Astrocyte (in vitro differentiated cells and primary cell): Measurements from ENCODE around the gene RALGDS. TPM values are rescaled to one million over a fixed set of nuclear protein-coding genes. Genes with fewer than 3 reads are reported as not detected.

Source experiments
- DNase-seq: peaks from one replicate; pipeline ENCODE4 v3.0.0-alpha.2; 2010; ENCODE audit warnings: low read depth
- FAIRE-seq: peaks from 2 replicates; lab custom pipeline; 2011; peaks lifted over from hg19 to GRCh38; lab: Jason Lieb, UNC
- H2AFZ ChIP-seq: 2 replicates; pipeline ENCODE4 v1.6.0; 2012; ENCODE audit warnings: low read depth, low read length, inconsistent platforms
- H3K27ac ChIP-seq: 2 replicates; pipeline ENCODE4 v1.5.1; 2011; ENCODE audit warnings: low read depth, low read length, inconsistent platforms
- H3K27me3 ChIP-seq: 2 replicates; pipeline ENCODE4 v1.6.0; 2011; ENCODE audit warnings: low read length, inconsistent platforms; ENCODE audit not compliant: insufficient read depth
- H3K36me3 ChIP-seq: 2 replicates; pipeline ENCODE4 v1.5.1; 2011; ENCODE audit warnings: low read length, inconsistent platforms; ENCODE audit not compliant: insufficient read depth
- H3K4me1 ChIP-seq: 2 replicates; pipeline ENCODE4 v1.5.1; 2011; ENCODE audit warnings: low read length, inconsistent platforms; ENCODE audit not compliant: insufficient read depth
- H3K4me2 ChIP-seq: 2 replicates; pipeline ENCODE4 v1.6.0; 2012; ENCODE audit warnings: low read length, inconsistent platforms
- H3K4me3 ChIP-seq: 2 replicates; pipeline ENCODE4 v1.5.1; 2011; ENCODE audit warnings: low read depth, mild to moderate bottlenecking, low read length, inconsistent platforms; ENCODE audit not compliant: insufficient read depth
- H3K79me2 ChIP-seq: 2 replicates; pipeline ENCODE4 v1.6.0; 2012; ENCODE audit warnings: mild to moderate bottlenecking, low read length, inconsistent platforms; ENCODE audit not compliant: insufficient read depth
- H3K9ac ChIP-seq: 2 replicates; pipeline ENCODE4 v1.6.0; 2012; ENCODE audit warnings: mild to moderate bottlenecking, low read length, inconsistent platforms
- H3K9me3 ChIP-seq: 2 replicates; pipeline ENCODE4 v1.5.1; 2012; ENCODE audit warnings: low read depth, mild to moderate bottlenecking, low read length, inconsistent platforms; ENCODE audit not compliant: insufficient read depth
- H4K20me1 ChIP-seq: 2 replicates; pipeline ENCODE4 v1.6.0; 2012; ENCODE audit warnings: low read length, inconsistent platforms; ENCODE audit not compliant: insufficient read depth
- H3K27ac Mint-ChIP-seq: one replicate; pipeline ENCODE4 v1.8.0; 2021; ENCODE audit warnings: mild to moderate bottlenecking, mixed read lengths; ENCODE audit not compliant: unreplicated experiment
- H3K27me3 Mint-ChIP-seq: one replicate; pipeline ENCODE4 v1.8.0; 2021; ENCODE audit warnings: low read depth, mixed read lengths; ENCODE audit not compliant: unreplicated experiment
- H3K36me3 Mint-ChIP-seq: one replicate; pipeline ENCODE4 v1.8.0; 2021; ENCODE audit warnings: low read depth, mixed read lengths; ENCODE audit not compliant: unreplicated experiment
- H3K4me1 Mint-ChIP-seq: one replicate; pipeline ENCODE4 v1.8.0; 2021; ENCODE audit warnings: low read depth, mixed read lengths; ENCODE audit not compliant: unreplicated experiment
- H3K4me3 Mint-ChIP-seq: one replicate; pipeline ENCODE4 v1.8.0; 2021; ENCODE audit warnings: mild to moderate bottlenecking, moderate library complexity, mixed read lengths; ENCODE audit not compliant: unreplicated experiment
- H3K9me3 Mint-ChIP-seq: one replicate; pipeline ENCODE4 v1.8.0; 2021; ENCODE audit warnings: mild to moderate bottlenecking, mixed read lengths; ENCODE audit not compliant: unreplicated experiment
- EZH2 ChIP-seq: IDR thresholded peaks from 2 replicates; pipeline ENCODE4 v1.6.1; 2012; ENCODE audit warnings: mild to moderate bottlenecking, low read length, inconsistent platforms; ENCODE audit not compliant: insufficient read depth
- total RNA-seq: library from RNA; stranded (reverse); gene quantifications from 2 replicates; pipeline ENCODE4 v1.2.1, GENCODE V29; 2021
- TF ChIP-seq, protein P1 (sequence below): IDR thresholded peaks from 2 replicates; pipeline ENCODE4 v1.5.1; 2011; ENCODE audit warnings: low read depth, mild to moderate bottlenecking, inconsistent platforms, low read length, moderate library complexity; ENCODE audit not compliant: insufficient read depth

The RALGDS gene
- total RNA-seq, 1 donor from 2014 or later, result 46.6 TPM

DNA sequence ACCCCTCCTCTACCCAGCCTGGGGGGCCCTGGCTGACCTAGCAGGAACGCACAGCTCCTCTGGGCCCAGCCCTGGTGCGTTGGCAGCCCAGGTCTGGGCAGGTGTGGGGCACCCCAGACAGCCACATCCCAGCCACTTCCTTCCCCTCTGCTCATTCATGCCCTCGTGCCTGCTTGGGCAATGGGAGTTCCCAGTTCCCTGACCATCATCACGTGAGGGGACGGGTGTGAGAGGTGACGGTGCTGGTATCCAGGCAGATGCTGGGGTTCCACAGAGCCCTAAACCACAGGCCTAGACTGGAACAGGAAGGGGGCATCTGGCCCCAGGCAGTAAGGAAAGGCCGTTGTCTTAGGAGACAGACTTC lies 8.4 kb downstream of the RALGDS start:
- Mint-ChIP-seq H3K4me3 (no peak overlapping the region), H3K4me1 (peaks cover 16% of the 10 kb centered on the region), H3K36me3 (peaks cover 16% of the 10 kb centered on the region), H3K9me3 (no peaks in the 10 kb centered on the region), H3K27me3 (no peaks in the 10 kb centered on the region), H3K27ac (no peak overlapping the region)
- TF ChIP-seq EZH2, result no peak
- TF ChIP-seq, protein P1, sequence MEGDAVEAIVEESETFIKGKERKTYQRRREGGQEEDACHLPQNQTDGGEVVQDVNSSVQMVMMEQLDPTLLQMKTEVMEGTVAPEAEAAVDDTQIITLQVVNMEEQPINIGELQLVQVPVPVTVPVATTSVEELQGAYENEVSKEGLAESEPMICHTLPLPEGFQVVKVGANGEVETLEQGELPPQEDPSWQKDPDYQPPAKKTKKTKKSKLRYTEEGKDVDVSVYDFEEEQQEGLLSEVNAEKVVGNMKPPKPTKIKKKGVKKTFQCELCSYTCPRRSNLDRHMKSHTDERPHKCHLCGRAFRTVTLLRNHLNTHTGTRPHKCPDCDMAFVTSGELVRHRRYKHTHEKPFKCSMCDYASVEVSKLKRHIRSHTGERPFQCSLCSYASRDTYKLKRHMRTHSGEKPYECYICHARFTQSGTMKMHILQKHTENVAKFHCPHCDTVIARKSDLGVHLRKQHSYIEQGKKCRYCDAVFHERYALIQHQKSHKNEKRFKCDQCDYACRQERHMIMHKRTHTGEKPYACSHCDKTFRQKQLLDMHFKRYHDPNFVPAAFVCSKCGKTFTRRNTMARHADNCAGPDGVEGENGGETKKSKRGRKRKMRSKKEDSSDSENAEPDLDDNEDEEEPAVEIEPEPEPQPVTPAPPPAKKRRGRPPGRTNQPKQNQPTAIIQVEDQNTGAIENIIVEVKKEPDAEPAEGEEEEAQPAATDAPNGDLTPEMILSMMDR, result no peak
- no peaks in the 10 kb centered on the region for H3K36me3 ChIP-seq
- peaks cover 47% of the 10 kb centered on the region for H3K79me2 ChIP-seq
- H3K4me3 ChIP-seq, result no peak overlapping the region
- DNase-seq (no peak), FAIRE-seq (no peak)
- H3K4me2 ChIP-seq, result peak overlapping the region; percentile 76
- no peaks in the 10 kb centered on the region for H3K27me3 ChIP-seq
- peaks cover 42% of the 10 kb centered on the region for H3K4me1 ChIP-seq
- no peak overlapping the region for H3K27ac ChIP-seq
- no peak overlapping the region for H2AFZ ChIP-seq
- no peaks in the 10 kb centered on the region for H3K9me3 ChIP-seq
- H4K20me1 ChIP-seq, result peaks cover 69% of the 10 kb centered on the region
- H3K9ac ChIP-seq, result peak overlapping the region; percentile 60

DNA sequence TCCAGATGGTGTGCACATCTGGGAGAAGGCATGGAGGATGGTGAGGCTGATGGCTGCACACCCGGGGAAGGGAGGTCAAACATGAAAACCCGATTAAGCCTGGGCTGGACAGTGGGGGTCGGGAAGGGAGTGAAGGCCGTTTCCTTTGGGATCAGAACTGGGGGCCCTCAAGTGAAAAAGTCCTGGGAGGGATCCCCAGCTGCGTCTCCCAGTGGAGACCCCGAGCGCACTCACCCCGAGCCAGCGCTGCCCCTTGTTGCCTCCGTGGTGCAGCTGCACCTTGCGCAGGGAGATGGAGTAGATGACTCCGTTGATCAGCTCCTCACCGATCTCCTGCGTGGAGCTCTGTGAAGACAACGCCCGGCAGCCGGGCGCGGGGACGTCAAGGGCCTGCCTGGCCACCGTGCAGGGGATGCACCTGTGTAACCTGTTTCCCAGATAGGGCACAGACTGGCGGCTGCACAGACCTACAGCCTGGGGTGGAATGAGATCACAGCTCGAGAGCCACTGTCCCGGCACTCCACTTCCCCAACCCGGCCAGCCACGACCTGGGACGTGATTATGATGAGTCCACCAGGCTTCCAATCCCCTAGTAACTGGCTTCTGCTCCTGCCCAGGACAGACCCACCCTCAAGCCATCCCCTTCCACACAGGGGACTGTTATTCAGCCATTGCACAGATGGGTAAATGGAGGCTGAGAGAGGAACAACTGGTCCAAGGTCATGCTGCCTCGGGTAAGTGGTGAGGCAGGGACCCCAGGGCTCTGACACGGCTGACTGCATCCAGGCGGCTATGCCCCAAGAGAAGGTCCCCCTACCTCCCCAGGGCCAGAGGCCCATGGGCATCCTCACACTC lies 9.0 kb downstream of the RALGDS start:
- TF ChIP-seq EZH2, result no peak
- TF ChIP-seq, protein P1, result no peak
- Histone ChIP-seq H3K4me2 (no peak overlapping the region), H3K9me3 (no peaks in the 10 kb centered on the region), H3K27me3 (no peaks in the 10 kb centered on the region), H3K27ac (no peak overlapping the region), H2AFZ (no peak overlapping the region), H3K4me1 (peaks cover 42% of the 10 kb centered on the region), H4K20me1 (peaks cover 62% of the 10 kb centered on the region), H3K4me3 (no peak overlapping the region), H3K9ac (no peak overlapping the region), H3K36me3 (no peaks in the 10 kb centered on the region), H3K79me2 (peaks cover 42% of the 10 kb centered on the region)
- no peaks in the 10 kb centered on the region for H3K27me3 Mint-ChIP-seq
- H3K27ac Mint-ChIP-seq, result no peak overlapping the region
- H3K4me3 Mint-ChIP-seq, result no peak overlapping the region
- no peaks in the 10 kb centered on the region for H3K9me3 Mint-ChIP-seq
- FAIRE-seq (no peak), DNase-seq (no peak)
- H3K4me1 Mint-ChIP-seq, result peaks cover 16% of the 10 kb centered on the region
- H3K36me3 Mint-ChIP-seq, result peaks cover 15% of the 10 kb centered on the region
